ENCODE measurements around the gene ARRB2. TPM values are rescaled to one million over a fixed set of nuclear protein-coding genes. Genes with fewer than 3 reads are reported as not detected.

Gene ARRB2
- total and polyA plus RNA-seq, 2 of the 8 experiments (the other 6 are each of a cell fraction or from before 2014, with no cell fraction given), result 72.4 to 101 TPM

DNA sequence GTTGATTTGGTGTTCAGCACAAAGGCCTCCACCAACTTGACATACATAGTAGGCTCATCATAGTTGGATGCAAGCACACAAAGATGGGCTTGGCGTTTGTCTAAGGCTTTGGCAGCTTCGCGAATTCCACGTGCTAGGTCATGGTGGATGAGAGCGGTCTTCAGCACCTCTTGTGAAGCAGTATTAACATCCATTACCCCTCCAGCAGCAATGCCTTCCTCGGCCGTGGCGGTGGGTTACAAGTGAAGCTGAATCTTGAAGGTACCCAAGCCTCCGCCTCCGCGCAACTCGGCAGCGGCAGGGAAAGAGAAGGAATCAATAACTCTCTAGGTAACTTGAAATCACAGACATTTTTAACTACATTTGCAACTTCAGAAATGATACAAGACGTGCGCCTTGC, 5.4 kb upstream of the ARRB2 start:
- POLR2A ChIA-PET (ENCODE audit: partially characterized antibody), result interaction anchor here (1.2 to 2.4 kb wide), 6 partner anchors 9 to 241 kb away, joined by 3 to 10 read pairs (median 6); partner anchors contain the start of gene C17orf107
- H2BK5ac ChIP-seq (ENCODE audit: low read depth, low read length), result 0 out of 2 replicates have a peak overlapping the region, but pooled peaks have one; percentile 40
- H4K8ac ChIP-seq (ENCODE audit: extremely low read depth, insufficient read depth, low read length), result peak overlapping the region; percentile 72; the same call in 1 of the 2 replicates
- CTCF ChIA-PET (ENCODE audit: partially characterized antibody), result interaction anchor here (1.4 kb wide), 1 partner anchor 138 kb away, joined by 5 read pairs; no protein-coding TSS in a partner anchor
- H2AFZ ChIP-seq (ENCODE audit: low read length), result no peak overlapping the region
- H3K23me2 ChIP-seq (ENCODE audit: low read depth, low read length), result peaks cover 7% of the 10 kb centered on the region
- H3K18ac ChIP-seq (ENCODE audit: extremely low read depth, low read length), result no peak overlapping the region
- H3K56ac ChIP-seq (replicated peaks; ENCODE audit: insufficient read length, low read depth, low read length), result no peak overlapping the region
- H4K5ac ChIP-seq (ENCODE audit: insufficient read length, low read depth, low read length), result peak overlapping the region; percentile 30
- DNase-seq (ENCODE audit: low read depth in 1 of 2, low spot score in 2 of 2) (no peak), FAIRE-seq (no peak)
- H3K9me3 ChIP-seq (ENCODE audit: insufficient read depth in 2 of 2, low read depth in 1 of 2, low read length in 1 of 2), result 0 out of 4 replicates have a peak, but pooled peaks cover 0 to 3% of the 10 kb centered on the region in 2 experiments
- H4K20me1 ChIP-seq (replicated peaks in 1 of 2; ENCODE audit: control insufficient read depth in 1 of 2, insufficient read depth in 2 of 2, low read length in 2 of 2), result peaks cover 4 to 9% of the 10 kb centered on the region in 2 experiments
- peaks cover 4% of the 10 kb centered on the region; the same call in 1 of the 2 replicates for H3K79me1 ChIP-seq (ENCODE audit: low read depth, low read length)
- H3K4me3 ChIP-seq (ENCODE audit: extremely low read depth in 1 of 4, insufficient read depth in 2 of 4, low read depth in 3 of 4, low read length in 4 of 4), result peak overlapping the region in 2 of 4 experiments; percentile 92 to 97; a peak in 3 of 8 replicates
- no peak overlapping the region for H3K4ac ChIP-seq (replicated peaks; ENCODE audit: insufficient read length, low read depth, low read length)
- no peak overlapping the region for H3K27ac ChIP-seq (ENCODE audit: low read depth, low read length)
- H3K23ac ChIP-seq (ENCODE audit: insufficient read length), result no peak overlapping the region
- H3K79me2 ChIP-seq (ENCODE audit: control insufficient read depth in 1 of 2, insufficient read depth in 2 of 2, low read length in 2 of 2), result peaks cover 21 to 39% of the 10 kb centered on the region in 2 experiments
- peak overlapping the region in 1 of 4 experiments; percentile 33; a peak in 1 of 7 replicates for H3K9ac ChIP-seq (replicated peaks in 1 of 4; ENCODE audit: extremely low read depth in 1 of 4, low read depth in 3 of 4, low read length in 3 of 4)
- TF ChIP-seq SIX5 (IDR thresholded peaks at IDR 0.05; ENCODE audit: low read depth, low read length) (no peak), POLR2A (IDR thresholded peaks at IDR 0.05; ENCODE audit: control extremely low read depth in 1 of 2, low read depth in 2 of 2, low read length in 2 of 2) (no peak)
- H3K27me3 ChIP-seq (replicated peaks in 1 of 4; ENCODE audit: control insufficient read depth in 3 of 4, extremely low read depth in 1 of 4, insufficient read depth in 3 of 4, low read length in 3 of 4), result no peaks in the 10 kb centered on the region
- peak overlapping the region; percentile 84 for H2AK5ac ChIP-seq (ENCODE audit: low read depth, low read length)
- H3K4me1 ChIP-seq (replicated peaks in 1 of 4; ENCODE audit: control insufficient read depth in 3 of 4, insufficient read depth in 4 of 4, low read length in 3 of 4), result peaks cover 0 to 20% (median 10%) of the 10 kb centered on the region in 4 experiments; a peak in 6 of 7 replicates
- H2BK12ac ChIP-seq (ENCODE audit: low read depth, low read length), result peak overlapping the region; percentile 52
- no peaks in the 10 kb centered on the region for H3K36me3 ChIP-seq (ENCODE audit: control insufficient read depth in 2 of 4, insufficient read depth in 4 of 4, low read length in 3 of 4)
- H4K91ac ChIP-seq (replicated peaks; ENCODE audit: insufficient read length, low read length), result peak overlapping the region; percentile 40
- H2BK120ac ChIP-seq (replicated peaks; ENCODE audit: low read depth, low read length), result no peak overlapping the region
- no peak overlapping the region for H2BK20ac ChIP-seq (ENCODE audit: low read length)
- H3K14ac ChIP-seq (ENCODE audit: insufficient read length), result no peak overlapping the region
- H2BK15ac ChIP-seq (ENCODE audit: low read length), result 0 out of 2 replicates have a peak overlapping the region, but pooled peaks have one; percentile 61
- H3K4me2 ChIP-seq (ENCODE audit: insufficient read depth in 1 of 2, low read depth in 2 of 2, low read length in 2 of 2), result peak overlapping the region; percentile 77 to 87
- WGBS, 2 experiments (ENCODE audit: extremely low coverage in 1 of 2, insufficient coverage in 1 of 2, insufficient read length in 1 of 2, insufficient replicate concordance in 2 of 2, low coverage in 1 of 2, low lambda C conversion rate in 2 of 2, missing lambda C conversion rate in 1 of 2), result 95% methylated on average over 15 of the region's 15 CpGs; no CpG with 5 or more reads in 1 of the 2 experiments

All from H1 (cell line).